Central memory CD8-positive, alpha-beta T cell (primary cell): ENCODE measurements around the gene ELAC2.
"Not testable (repeated sequence)": the region's sequence is repeated elsewhere in the genome, so short reads cannot be mapped to it uniquely, and the experiment has no call there.

Source experiments
- ATAC-seq: fragments of 150-1000 bp; cut with Tn5 transposase; replicated peaks from 2 replicates; pipeline ENCODE4 v1.10.0; 2022; ENCODE audit warnings: mild to moderate bottlenecking, moderate FRiP score, moderate number of reproducible peaks; ENCODE audit not compliant: poor library complexity, severe bottlenecking; ENCODE audit errors: extremely low read depth
- DNase-seq, 2 donors: peaks; one replicate each; pipeline ENCODE4 v3.0.0; 2021; ENCODE audit warnings: low spot score in 2 of 2
- H3K27ac Mint-ChIP-seq: one replicate; pipeline ENCODE4 v1.8.0; 2022; ENCODE audit warnings: low read depth, mild to moderate bottlenecking, moderate library complexity, mixed read lengths
- H3K27me3 Mint-ChIP-seq: one replicate; pipeline ENCODE4 v1.8.0; 2022; ENCODE audit warnings: mixed read lengths
- H3K36me3 Mint-ChIP-seq: one replicate; pipeline ENCODE4 v1.8.0; 2022; ENCODE audit warnings: mild to moderate bottlenecking, moderate library complexity, mixed read lengths; ENCODE audit not compliant: insufficient read depth
- H3K4me1 Mint-ChIP-seq: one replicate; pipeline ENCODE4 v1.8.0; 2022; ENCODE audit warnings: mixed read lengths
- H3K4me3 Mint-ChIP-seq: one replicate; pipeline ENCODE4 v1.8.0; 2022; ENCODE audit warnings: mild to moderate bottlenecking, moderate library complexity, mixed read lengths
- H3K9me3 Mint-ChIP-seq: one replicate; pipeline ENCODE4 v1.8.0; 2022; ENCODE audit warnings: mixed read lengths

ELAC2 gene

GRCh38 chr17:12979246-12979645, 38.6 kb downstream of the ELAC2 start:
- H3K9me3 Mint-ChIP-seq: no peaks in the 10 kb centered on the region

GRCh38 chr17:12978787-12979186, 39.0 kb downstream of the ELAC2 start:
- H3K27me3 Mint-ChIP-seq: peaks cover 41% of the 10 kb centered on the region
- not testable (repeated sequence) for H3K9me3 Mint-ChIP-seq, H3K27ac Mint-ChIP-seq, DNase-seq, ATAC-seq, H3K4me1 Mint-ChIP-seq, H3K36me3 Mint-ChIP-seq, H3K4me3 Mint-ChIP-seq

More at GRCh38 chr17:12979246-12979645, 38.6 kb downstream of the ELAC2 start:
- H3K4me3 Mint-ChIP-seq: no peak overlapping the region
- DNase-seq: no peak
- H3K36me3 Mint-ChIP-seq: peaks cover 6% of the 10 kb centered on the region
- H3K4me1 Mint-ChIP-seq: peaks cover 8% of the 10 kb centered on the region
- no peak overlapping the region for H3K27ac Mint-ChIP-seq
- peaks cover 37% of the 10 kb centered on the region for H3K27me3 Mint-ChIP-seq
- ATAC-seq: no peak

- peaks cover 3% of the 10 kb centered on the region for H3K4me1 Mint-ChIP-seq
- ATAC-seq (no peak), DNase-seq (no peak)
- no peak overlapping the region for H3K27ac Mint-ChIP-seq
- H3K27me3 Mint-ChIP-seq: peaks cover 49% of the 10 kb centered on the region
- H3K36me3 Mint-ChIP-seq: peaks cover under 1% of the 10 kb centered on the region
- no peaks in the 10 kb centered on the region for H3K9me3 Mint-ChIP-seq
- H3K4me3 Mint-ChIP-seq: no peak overlapping the region
Measured at GRCh38 chr17:12977008-12977751, 40.6 kb downstream of the ELAC2 start.

- Mint-ChIP-seq H3K9me3 (no peaks in the 10 kb centered on the region), H3K4me1 (no peaks in the 10 kb centered on the region), H3K36me3 (no peaks in the 10 kb centered on the region), H3K27ac (no peak overlapping the region), H3K27me3 (peaks cover 80% of the 10 kb centered on the region), H3K4me3 (no peak overlapping the region)
- ATAC-seq (no peak), DNase-seq (no peak)
Measured at GRCh38 chr17:12974005-12974531, 43.8 kb downstream of the ELAC2 start.

GRCh38 chr17:12973496-12974004, 44.3 kb downstream of the ELAC2 start:
- H3K27me3 Mint-ChIP-seq: peaks cover 83% of the 10 kb centered on the region
- H3K4me3 Mint-ChIP-seq: no peak overlapping the region
- no peak for ATAC-seq

GRCh38 chr17:12967962-12968361, 49.9 kb downstream of the ELAC2 start:
- no peaks in the 10 kb centered on the region for H3K9me3 Mint-ChIP-seq
- peaks cover 62% of the 10 kb centered on the region for H3K27me3 Mint-ChIP-seq
- H3K4me1 Mint-ChIP-seq: no peaks in the 10 kb centered on the region
- no peak for DNase-seq
- ATAC-seq: no peak
- no peaks in the 10 kb centered on the region for H3K36me3 Mint-ChIP-seq
- no peak overlapping the region for H3K27ac Mint-ChIP-seq
- no peak overlapping the region for H3K4me3 Mint-ChIP-seq

More at GRCh38 chr17:12973496-12974004, 44.3 kb downstream of the ELAC2 start:
- no peak overlapping the region for H3K27ac Mint-ChIP-seq
- H3K36me3 Mint-ChIP-seq: no peaks in the 10 kb centered on the region
- no peaks in the 10 kb centered on the region for H3K4me1 Mint-ChIP-seq
- DNase-seq: no peak
- no peaks in the 10 kb centered on the region for H3K9me3 Mint-ChIP-seq

GRCh38 chr17:12966413-12966812, 51.4 kb downstream of the ELAC2 start:
- Mint-ChIP-seq H3K27ac (no peak overlapping the region), H3K4me1 (no peaks in the 10 kb centered on the region), H3K9me3 (no peaks in the 10 kb centered on the region), H3K27me3 (peaks cover 52% of the 10 kb centered on the region), H3K4me3 (no peak overlapping the region), H3K36me3 (no peaks in the 10 kb centered on the region)
- ATAC-seq (no peak), DNase-seq (no peak)

- DNase-seq (no peak), ATAC-seq (no peak)
- Mint-ChIP-seq H3K27me3 (peaks cover 48% of the 10 kb centered on the region), H3K4me3 (no peak overlapping the region), H3K9me3 (no peaks in the 10 kb centered on the region), H3K27ac (no peak overlapping the region), H3K4me1 (no peaks in the 10 kb centered on the region), H3K36me3 (no peaks in the 10 kb centered on the region)
Measured at GRCh38 chr17:12965988-12966387, 51.8 kb downstream of the ELAC2 start.

GRCh38 chr17:12964840-12965239, 53.0 kb downstream of the ELAC2 start:
- Mint-ChIP-seq H3K27me3 (peaks cover 38% of the 10 kb centered on the region), H3K27ac (no peak overlapping the region), H3K36me3 (no peaks in the 10 kb centered on the region), H3K4me3 (no peak overlapping the region), H3K4me1 (no peaks in the 10 kb centered on the region), H3K9me3 (no peaks in the 10 kb centered on the region)
- no peak for ATAC-seq
- no peak for DNase-seq

GRCh38 chr17:12964162-12964561, 53.7 kb downstream of the ELAC2 start:
- no peak overlapping the region for H3K4me3 Mint-ChIP-seq
- DNase-seq (no peak), ATAC-seq (no peak)
- no peaks in the 10 kb centered on the region for H3K4me1 Mint-ChIP-seq
- peaks cover 38% of the 10 kb centered on the region for H3K27me3 Mint-ChIP-seq
- H3K9me3 Mint-ChIP-seq: no peaks in the 10 kb centered on the region
- H3K36me3 Mint-ChIP-seq: no peaks in the 10 kb centered on the region
- H3K27ac Mint-ChIP-seq: no peak overlapping the region

- Mint-ChIP-seq H3K9me3 (no peaks in the 10 kb centered on the region), H3K4me1 (no peaks in the 10 kb centered on the region), H3K4me3 (no peak overlapping the region), H3K36me3 (no peaks in the 10 kb centered on the region), H3K27me3 (peaks cover 32% of the 10 kb centered on the region), H3K27ac (no peak overlapping the region)
- no peak for ATAC-seq
- no peak for DNase-seq
Measured at GRCh38 chr17:12963505-12963904, 54.3 kb downstream of the ELAC2 start.

GRCh38 chr17:12961655-12962054, 56.2 kb downstream of the ELAC2 start:
- no peak overlapping the region for H3K4me3 Mint-ChIP-seq

GRCh38 chr17:12959441-12959840, 58.4 kb downstream of the ELAC2 start:
- Mint-ChIP-seq H3K4me1 (no peaks in the 10 kb centered on the region), H3K27me3 (peaks cover 9% of the 10 kb centered on the region), H3K9me3 (no peaks in the 10 kb centered on the region), H3K36me3 (no peaks in the 10 kb centered on the region), H3K27ac (no peak overlapping the region), H3K4me3 (no peak overlapping the region)
- DNase-seq (no peak), ATAC-seq (no peak)

More at GRCh38 chr17:12961655-12962054, 56.2 kb downstream of the ELAC2 start:
- ATAC-seq (no peak), DNase-seq (no peak)
- H3K27ac Mint-ChIP-seq: no peak overlapping the region
- H3K4me1 Mint-ChIP-seq: no peaks in the 10 kb centered on the region
- no peaks in the 10 kb centered on the region for H3K36me3 Mint-ChIP-seq
- no peaks in the 10 kb centered on the region for H3K9me3 Mint-ChIP-seq
- H3K27me3 Mint-ChIP-seq: peaks cover 18% of the 10 kb centered on the region
